HG02588 (cell line): ENCODE data around the gene VWC2.
"Not testable (repeated sequence)": the region's sequence is repeated elsewhere in the genome, so short reads cannot be mapped to it uniquely, and the experiment has no call there.

ENCODE experiments used
- ATAC-seq: cut with Tn5 transposase; IDR thresholded peaks from one replicate; pipeline ENCODE4 v1.9.1; 2021; ENCODE audit warnings: mild to moderate bottlenecking, moderate library complexity; ENCODE audit not compliant: unreplicated experiment

Gene VWC2

DNA sequence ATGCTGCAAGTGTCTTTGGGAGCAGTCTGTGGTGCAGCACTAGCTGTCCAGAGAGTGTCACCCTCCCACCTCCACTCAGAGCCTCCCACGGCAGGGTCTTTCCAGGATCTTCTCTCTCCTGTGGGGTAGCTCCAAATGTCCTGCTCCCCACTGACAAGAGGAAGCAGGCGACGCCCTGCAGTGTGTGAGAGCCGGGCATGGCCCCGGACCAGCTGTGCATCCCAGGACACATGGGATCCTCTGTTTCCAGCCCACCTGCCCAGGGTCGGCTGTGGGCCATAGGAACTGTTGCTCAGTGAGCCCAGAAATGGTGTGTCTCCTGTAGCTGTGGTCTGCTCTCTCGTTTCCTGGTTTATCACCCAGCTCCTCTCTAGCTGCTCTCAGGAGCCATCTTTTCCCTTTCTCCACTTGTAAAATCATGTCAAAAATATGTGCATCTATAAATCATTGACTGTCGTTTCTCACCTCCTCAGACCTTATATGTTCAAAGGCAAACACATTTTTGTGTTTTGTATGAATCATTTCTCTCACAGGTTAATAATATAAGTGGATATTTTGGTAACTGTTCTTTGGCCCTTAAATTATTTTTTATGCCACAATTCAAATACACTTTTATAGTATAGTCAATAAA, 74.9 kb downstream of the VWC2 start:
- ATAC-seq = no peak

DNA sequence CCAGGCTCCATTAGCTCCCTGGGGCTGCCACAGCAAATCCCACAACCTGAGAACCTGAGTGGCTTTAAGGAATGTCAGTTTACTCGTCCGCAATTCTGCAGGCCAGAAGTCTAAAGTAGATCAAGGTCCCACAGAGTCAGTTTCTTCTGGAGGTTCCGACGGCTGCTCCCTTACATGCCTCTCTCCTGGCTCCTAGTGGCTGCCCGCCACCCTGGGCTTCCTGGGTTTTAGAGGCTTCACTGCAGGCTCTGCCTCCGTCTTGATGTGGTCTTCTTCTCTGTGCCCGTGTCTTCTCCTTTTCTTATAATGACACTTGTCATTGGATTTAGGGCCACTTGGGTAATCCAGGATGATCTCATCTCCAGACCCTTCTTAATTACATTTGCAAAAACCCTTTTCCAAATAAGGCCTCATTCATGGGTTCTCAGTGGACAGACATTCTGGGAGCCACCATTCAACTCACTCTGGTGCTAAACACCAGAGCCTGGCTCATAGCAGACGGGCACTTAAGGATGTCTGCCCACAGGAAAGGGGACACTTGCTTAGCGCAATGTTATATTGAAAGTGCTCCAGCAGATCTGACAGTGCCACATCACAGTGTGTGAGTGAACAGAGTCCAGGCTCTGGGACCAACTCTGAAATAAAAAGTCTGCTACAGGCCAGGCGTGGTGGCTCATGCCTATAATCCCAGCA, 77.6 kb downstream of the VWC2 start:
- ATAC-seq = no peak

DNA sequence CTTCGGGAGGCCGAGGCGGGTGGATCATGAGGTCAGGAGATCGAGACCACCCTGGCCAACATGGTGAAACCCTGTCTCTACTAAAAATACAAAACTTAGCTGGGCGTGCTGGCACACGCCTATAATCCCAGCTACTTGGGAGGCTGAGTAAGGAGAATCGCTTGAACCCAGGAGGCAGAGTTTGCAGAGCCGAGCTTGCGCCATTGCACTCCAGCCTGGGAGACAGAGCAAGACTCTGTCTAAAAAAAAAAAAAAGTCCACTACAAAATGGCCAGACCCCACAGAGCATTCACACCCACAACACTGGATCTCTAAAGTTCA, 78.1 kb downstream of the VWC2 start:
- not testable (repeated sequence) for ATAC-seq

DNA sequence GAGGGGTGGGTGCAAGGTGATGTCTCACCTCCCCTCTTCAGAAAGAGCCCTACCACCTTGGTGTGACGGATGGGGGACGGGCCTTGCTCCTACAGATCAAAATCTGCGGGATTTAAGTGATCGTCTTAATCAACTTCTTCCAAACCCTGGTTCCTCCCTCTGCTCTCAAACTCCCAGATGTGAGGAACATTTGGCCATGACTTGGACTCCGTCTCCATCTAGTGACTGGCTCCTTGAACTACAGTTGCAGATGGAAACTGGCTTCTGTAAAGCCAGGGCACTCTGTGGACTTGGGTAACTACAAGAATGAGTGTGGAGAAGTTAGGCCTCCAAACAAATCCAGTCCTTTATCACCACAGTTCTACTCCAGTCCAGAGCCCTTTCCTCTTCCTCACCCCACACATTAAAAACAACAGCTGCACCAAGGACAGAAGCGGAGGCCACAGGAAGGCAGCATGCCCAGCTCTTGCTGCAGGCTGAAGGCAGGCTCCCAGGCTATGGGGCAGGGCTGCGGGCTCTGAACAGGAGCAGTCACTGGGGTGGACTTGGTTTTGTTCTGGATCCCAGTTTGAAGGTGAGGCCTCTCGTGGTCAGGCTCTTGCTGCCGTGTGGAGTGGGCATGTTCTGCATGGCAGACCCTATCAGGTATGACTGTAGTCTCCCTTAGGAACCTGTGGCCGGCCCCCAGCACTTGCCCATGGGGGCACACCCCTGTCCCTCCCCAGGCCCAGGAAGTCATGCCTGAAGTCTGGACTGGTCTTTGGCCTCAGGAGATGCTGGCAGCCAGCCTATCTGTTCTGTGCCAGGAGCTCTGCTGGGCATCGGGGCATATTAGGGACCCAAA, 79.4 kb downstream of the VWC2 start:
- peak; percentile 73 for ATAC-seq

DNA sequence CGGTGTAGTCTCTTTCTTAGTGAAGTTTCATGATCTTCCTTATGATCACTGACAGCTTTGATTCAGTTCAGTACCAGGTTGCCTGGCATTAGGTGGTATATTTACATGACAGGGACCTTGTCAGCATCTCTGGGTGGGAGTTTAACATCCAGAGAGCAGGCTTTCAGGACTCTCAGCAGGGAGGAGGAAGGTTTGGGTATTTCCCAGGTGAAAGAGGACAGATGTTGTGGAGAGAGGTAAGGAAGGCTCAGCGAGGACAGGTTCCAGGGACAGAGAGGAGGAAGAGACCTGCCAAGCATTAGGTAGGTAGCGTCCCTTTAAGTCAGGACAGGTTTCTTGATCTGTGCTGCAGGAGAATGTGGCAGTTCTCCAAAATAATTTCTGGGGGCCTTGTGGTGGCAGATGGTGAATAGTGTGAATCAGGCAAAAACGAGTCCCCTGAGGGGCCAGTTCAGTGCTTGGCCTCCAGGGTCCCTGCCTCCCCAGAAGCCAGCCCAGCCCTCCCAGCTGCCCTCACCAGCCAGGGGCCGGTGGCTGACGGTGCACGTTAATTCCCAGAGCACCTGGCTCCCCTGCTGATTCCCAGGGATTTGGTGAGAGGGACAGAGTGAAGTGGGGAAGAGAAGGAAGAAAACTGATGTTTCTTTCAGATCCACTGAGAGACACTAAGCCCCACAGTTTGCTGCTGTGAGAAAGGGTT, 82.0 kb downstream of the VWC2 start:
- no peak for ATAC-seq

DNA sequence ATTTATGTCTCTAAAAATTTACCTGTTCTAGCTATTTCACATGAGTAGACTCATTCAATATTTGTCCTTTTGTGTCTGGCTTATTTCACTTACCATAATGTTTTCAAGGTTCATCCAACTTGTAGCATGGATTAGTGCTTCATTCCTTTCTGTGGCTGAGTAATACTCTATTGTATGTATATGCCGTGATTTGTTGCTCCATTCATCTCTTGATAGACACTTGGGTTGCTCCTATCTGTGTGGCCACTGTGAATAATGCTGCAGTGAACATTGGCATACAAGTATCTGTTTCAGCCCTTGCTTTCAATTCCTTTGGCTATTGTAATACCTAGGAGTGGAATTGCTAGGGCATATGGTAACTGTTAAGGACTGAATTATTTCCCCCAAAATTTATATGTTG, 86.9 kb downstream of the VWC2 start:
- no peak for ATAC-seq

DNA sequence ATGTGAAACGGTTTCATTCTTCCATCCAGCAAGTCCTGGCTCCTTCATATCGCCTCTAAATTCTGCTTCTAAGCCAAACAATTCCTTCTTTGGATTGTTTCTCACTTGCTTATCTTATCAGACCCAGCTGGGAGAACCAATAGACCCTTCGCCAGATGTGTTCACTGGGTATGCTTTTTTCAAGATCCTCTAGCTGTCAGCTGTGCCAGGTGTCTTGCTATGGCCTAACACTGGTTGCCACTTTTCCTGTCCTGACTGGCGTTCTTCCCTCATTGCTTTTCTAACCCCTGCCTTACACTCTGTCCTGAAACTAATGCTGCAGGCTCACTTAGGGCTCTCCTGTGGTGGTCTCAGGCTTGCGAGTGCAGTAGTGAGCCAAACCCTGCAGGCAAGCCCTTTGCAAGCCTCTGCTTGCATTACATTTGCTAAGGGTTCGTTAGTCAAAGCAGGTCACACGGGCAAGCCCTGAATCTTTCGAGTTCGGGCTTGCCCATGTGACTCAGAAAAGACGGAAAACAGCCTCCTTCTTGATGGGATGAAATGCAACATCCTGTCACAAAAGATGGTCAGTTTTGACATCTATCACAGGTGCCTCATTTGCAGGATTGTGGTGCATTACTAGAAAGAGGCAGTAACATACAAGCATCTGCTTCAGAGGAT, 92.8 kb downstream of the VWC2 start:
- ATAC-seq = no peak

DNA sequence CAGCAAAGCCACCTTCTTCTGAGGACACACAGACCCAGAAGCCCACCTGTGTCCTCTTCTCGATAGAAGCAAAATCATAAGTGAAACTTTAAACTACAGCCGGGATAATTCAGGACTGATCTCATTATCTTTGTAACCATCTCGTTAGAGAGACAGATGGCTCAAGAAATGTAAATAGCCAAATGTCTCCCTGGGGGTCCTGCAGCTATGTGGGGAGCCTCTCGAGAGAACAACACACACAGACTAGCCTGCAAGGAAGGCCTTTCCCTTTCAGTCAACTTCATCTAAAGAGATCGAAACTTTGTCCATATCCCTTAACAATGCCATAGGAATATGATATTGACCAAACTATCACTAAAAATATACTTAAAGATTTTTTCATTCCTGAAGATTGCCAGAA, 93.5 kb downstream of the VWC2 start:
- ATAC-seq = no peak

DNA sequence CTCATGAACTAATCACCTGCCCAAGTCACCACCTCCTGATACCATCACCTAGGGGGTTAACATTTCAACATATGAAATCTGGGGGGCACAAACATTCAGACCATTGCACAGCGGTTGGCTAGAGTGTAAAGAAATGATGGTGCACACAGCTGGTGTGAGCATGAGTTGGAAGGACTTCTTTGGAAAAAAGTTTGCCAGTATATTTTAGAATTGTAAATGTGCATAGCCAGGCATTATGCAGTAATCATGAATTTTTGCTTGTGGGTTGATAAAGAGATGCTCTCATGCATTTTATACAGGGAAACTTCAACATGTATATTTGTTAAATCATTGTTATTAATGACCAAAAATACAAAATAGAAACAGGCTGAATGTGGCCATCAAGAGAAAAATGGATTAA, 100.0 kb downstream of the VWC2 start:
- ATAC-seq = no peak

DNA sequence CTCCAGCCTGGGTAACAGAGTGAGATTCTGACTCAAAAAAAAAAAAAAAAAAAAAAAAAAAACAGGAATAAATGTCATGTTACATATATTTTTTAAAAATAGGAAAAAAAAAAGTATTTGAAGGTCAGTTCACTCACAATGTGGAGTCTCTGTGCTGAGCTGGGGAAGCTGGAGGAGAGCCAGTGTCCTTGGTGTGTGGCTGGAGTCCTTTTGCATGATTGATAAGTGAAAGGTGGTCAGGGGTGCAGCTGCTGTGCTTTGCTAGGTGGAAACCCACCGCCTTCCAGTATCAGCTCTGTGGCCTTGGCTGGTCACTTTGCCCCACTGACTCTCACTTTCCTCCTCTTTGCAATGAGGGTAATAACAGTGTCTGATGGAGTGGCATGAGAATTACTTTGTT, 101.9 kb downstream of the VWC2 start:
- no peak for ATAC-seq

DNA sequence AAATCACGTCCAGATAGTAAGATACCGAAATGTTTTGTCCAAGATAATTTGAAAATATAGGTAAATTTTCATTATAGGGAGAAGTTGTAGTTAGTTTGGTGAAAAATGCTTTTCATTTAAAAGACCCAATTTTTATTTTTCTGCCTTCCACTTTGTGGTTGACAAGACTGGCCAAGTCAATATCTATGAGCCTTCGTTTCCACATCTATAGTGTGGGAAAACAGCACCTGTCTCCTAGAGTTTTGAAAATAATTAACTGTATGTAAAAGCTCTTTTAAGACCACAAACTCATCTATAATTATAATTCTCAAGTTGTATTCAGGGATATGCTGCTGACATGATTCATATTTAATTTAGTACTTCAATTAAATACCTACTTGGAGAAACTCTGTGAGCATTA, 102.8 kb downstream of the VWC2 start:
- no peak for ATAC-seq

DNA sequence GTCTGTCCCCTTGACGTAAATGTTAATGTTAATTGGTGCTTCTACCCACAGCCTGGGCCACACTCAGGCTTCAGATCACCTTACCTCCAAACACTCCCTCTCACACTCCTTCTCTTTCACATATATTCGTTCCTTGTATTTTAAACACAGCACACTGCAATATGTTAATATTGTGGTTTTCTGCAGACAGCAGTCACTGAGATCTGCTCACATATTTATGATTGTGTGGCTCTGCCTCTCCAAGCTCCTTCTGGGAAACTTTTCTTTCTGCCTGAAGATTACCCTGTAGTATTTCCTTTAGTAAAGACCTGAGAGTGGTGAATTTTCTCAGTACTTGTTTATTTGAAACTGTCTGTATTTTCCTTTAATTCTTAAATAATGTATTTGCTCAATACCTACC, 104.7 kb downstream of the VWC2 start:
- no peak for ATAC-seq

DNA sequence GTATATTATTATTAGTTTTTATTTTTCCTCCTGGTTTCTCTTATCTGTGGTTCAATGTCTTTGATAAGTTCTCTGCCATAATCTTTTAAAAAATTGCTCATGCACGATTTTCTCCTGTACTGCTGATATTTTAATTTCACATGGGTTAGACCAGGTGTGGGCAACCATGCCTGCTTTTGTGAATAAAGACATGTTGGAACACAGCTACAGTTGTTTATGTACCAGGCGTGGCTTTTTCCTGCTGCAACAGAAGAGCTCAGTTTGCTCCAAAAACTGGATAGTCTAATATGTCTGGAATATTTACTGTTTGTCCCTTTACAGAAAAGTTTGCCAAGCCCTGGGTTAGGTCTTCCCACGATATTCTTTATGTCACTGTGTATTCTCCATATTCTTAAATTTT, 105.2 kb downstream of the VWC2 start:
- ATAC-seq = no peak

DNA sequence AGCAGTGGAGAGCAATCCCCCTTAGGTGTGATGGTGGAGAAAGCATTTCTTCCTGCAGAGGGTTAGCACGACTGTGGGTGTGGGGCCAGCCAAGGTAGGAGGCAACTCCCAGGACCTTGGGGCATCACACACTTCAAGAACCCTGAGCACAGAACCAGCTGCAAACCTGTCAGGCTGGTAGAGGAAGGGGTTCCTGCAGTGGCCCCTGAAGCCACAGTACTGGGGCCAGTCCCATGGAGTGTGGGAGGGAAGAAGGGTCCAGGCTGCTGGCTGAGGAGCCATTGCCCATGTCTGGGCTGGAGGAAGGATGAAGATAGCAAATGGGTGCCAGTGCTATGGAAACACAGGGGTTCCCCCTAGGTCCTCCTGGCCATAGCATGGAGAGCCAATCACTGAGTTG, 110.5 kb downstream of the VWC2 start:
- ATAC-seq = no peak

DNA sequence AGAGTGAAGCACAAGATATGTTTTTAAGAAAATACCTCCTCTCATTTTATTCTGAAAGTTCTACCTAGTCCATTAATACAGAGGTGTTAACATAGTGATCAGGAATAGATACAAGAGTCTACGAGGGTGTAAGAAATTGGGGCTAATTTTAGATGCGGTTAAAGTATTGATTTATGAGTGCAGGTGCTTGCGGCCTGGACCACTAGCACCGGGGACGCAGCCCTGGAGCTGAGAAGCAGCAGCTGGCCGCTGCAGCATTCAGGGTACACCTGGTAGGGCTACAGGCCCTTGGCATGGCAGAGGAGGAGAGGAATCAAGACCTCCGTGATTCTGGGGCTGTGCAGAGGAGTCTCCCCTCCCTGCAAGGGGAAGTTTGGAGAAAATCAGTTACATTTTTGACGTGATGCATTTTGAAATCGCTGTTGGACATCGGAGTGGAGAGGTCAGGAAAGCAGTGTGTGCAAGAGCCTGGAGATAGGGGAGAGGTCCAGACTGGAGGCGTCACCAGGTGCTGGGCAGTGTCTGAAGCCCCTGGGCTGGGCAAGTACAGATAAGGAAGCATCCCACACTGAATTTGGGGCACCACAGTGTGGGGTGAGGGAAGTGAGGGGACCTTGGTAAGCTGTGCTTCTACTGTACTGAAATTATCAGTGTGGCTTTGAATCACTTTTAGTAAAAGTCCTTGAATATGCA, 112.3 kb downstream of the VWC2 start:
- ATAC-seq = no peak

DNA sequence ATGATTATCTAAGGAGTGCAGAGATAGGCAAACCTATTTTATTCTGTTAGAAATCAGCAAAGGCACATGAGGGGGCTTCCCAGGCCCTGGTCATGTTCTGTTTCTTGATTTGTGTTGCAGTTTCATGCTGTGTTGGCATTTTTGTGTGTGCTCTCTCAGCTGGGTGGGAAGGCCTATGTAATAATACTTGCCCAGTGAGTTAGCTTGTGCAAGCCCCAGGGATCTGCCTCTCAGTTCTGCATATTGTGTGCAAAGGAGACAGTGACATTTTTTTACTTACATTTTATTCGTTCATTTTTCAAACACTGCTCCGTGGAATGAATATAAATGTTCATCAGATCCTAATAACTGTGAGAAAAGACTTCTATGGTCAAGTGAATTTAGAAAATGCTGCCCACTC, 119.0 kb downstream of the VWC2 start:
- ATAC-seq = no peak

DNA sequence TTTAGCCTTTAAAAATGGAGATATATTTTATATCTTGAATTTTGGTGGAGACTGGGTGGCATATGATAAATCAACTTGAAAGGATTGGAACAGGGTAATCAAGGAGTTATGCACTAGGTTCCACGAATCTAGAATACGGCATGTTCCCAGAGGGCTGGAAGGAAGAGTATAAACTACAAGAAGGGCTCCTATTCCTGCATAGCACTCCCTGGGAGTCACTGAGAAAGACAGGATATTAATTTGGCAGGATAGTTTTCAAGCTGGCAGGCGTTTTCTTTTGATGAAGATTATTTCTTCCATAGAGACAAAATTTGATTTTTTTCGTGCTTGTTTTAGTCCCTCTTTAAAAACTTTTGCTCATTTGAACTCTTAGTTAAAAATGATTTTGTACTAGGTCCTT, 119.7 kb downstream of the VWC2 start:
- no peak for ATAC-seq

DNA sequence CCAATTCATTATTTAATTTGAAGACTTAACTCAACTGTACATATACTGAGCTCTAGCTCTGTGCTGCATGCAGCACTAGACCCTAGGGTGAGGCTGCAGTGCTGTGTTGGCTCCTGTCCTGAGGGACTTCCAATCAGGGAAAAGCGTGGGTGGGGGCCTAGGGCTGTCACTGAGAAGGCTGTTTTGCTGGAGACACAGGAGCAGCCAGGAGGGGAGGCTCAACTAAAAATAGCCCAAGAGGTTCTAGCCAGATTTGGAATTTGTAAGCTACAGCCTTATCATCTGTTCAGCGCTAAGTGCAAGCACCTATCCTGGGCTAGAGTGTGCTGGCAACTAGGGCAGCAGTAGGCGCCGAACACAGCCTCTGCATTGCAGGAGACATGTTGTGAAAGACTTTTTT, 121.1 kb downstream of the VWC2 start:
- no peak for ATAC-seq

DNA sequence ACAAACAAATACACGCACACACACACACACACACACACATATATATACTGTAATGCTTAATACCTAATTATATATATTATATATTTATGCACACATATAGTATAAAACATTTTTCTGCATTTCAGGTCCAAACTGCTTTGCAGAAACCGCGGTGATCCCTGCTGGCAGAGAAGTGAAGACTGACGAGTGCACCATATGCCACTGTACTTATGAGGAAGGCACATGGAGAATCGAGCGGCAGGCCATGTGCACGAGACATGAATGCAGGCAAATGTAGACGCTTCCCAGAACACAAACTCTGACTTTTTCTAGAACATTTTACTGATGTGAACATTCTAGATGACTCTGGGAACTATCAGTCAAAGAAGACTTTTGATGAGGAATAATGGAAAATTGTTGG, 138.5 kb downstream of the VWC2 start:
- no peak for ATAC-seq

DNA sequence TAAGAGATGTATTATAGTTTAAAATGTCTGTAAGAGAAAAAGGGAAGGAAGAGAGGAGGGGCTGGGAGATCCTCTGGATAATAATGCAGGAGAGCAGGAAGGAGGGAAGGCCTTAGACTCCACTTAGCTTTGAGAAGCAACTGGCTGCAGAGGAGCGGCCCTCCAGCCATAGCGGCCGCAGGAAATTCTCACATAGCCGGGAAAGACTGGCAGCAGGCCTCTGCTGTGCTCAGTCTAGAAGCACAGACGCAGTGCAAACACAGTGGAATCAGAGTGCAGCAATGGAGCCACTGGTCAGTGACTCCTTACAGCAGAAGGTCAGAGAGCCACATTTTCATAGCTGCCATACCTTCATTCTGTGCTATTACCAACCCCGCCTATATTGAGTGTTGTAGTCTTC, 153.3 kb downstream of the VWC2 start:
- no peak for ATAC-seq

DNA sequence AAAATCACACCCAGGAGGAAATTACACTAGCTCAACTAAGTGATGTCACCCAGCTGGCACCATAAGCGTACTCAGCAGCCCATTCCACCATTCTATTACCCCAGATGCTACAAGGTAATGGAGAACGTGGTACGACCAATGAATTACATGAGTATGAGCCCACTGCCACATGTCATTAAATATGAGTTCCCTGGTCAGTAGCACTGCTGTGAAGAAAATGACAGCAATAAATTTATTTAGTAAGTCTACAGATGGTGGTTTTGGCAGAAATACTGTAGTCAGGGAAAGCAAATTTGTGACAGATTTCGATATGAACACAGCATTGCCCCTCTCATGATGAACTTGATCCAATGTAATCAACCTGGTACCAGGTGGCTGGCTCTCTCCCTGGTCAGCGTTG, 154.2 kb downstream of the VWC2 start:
- no peak for ATAC-seq
